HG02588 (cell line): ENCODE data around the gene MSL1.

Experiments
- ATAC-seq: cut with Tn5 transposase; IDR thresholded peaks from one replicate; pipeline ENCODE4 v1.9.1; 2021; ENCODE audit warnings: mild to moderate bottlenecking, moderate library complexity; ENCODE audit not compliant: unreplicated experiment

The MSL1 gene

DNA sequence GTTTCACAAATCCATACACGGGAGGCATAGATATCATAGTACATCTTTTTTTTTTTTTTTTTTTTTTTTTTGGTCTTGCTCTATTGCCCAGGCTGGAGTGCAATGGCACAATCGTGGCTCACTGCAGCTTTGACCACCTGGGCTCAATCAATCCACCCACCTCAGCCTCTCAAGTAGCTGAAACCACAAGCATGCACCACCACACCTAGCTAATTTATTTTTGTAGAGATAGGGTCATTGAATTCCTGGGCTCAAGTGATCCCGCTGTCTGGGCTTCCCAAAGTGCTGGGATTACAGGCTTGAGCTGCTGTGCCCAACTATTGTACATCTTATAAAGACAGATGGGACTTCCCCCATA, 52.0 kb downstream of the MSL1 start:
- no peak for ATAC-seq

DNA sequence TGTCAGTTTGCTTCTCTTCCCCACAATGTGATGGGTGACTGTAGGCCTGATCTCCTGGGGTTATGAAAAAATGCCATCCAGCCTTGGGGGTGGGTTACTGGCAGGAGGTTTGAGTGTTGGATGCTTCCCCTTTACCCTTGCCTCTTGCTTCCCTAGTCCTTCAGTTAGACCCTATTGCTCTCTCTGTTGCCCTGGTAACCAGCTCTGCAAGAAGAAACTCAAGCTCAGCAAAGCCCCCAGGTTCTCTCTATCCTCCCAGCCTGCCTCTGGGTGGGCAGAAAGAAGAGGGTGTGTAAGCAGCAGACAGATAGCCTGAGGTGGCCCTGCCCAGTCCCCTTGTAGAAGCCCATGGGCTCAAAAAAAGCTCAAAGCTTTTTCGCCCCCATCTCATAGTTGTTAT, 52.7 kb downstream of the MSL1 start:
- ATAC-seq: no peak

DNA sequence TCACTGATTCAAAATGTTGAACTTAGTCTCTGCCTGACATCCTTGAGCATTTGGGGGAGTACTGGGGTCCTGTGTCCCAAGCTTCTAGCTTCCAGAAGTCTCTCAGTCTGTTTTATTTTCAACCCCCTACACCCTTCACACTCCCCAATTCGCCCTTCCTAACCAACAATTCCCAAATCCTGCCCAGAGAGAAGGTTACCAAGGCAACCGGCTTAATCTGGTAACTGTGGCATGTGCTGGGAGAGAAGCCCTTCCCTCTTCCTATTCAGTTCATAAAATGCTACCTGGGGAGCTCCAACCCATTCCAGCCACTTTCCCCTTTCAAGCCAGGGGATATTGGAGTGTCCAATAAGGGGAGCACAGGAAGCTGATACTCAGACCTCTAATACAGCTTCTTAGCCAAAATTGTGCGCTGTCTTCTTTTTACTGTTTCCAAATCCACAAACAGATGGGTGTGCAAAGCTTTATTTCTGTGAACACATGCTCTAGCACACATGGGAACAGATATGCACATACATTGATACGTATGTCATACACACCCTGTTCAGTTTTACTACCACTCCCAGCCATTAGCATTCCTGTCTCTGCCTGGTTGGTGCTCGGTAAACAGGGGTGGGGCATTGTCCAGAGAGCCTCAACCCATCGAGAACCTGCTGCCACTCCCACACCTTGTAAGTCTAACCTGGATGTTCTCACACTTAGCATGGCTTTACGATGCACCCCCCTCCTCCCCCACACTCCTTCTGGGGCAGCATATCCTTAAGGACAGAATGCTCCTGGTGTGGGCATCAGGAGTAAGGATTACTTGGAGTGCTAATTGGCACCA, 54.4 kb downstream of the MSL1 start:
- no peak for ATAC-seq

DNA sequence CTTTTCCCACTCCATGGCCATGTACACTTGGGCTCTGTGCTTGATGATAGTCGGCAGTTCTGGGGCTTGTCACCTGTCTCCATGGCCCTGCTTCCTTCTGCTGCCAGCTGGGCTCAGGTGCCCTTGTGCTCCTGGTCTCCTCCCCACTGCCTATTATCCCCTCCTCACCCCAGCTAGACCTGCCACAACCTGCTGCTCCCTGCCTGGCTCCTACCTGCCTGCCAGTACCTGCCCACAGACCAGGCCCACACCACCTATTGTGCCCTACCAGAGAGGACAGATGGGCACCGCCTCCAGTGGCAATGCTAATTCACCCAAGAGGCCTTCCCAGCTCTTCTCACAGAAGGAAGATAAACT, 55.0 kb downstream of the MSL1 start:
- no peak for ATAC-seq

DNA sequence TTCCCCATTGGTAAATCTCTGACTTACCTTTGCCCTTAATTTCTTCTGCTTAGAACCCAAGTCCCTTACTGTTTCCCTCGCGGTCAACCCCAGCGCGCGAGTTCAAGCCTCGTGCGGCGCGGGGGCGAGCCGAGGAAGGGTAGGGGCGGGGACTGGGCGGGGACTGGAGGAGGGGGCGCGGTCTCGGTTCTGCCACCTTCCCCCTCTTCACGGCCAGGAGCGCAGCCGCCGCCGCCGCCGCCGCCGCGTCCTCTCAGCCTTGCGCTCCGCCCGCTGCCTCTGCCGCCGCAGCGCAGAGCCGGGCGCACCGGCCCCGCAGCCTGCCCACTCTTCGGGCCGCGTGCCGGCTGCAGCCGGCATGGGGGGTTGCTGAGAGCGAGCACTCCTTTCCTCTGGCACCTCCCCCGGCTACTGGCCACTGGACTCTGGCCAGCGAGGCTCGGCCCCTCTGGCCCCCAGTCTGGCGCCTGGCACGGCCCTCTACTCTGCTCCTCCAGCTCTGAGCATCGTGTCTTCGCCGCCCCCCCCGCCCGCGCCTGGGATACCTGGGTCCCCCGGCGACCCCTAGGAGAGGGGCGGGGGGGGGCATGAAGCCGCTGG, 55.6 kb downstream of the MSL1 start, which contains the start of gene RAPGEFL1:
RAPGEFL1 (plus strand) TSS at position 196 of the 600 bp plus-strand sequence; CDS start at position 588, 392 bp downstream.
- ATAC-seq: peak; percentile 55

DNA sequence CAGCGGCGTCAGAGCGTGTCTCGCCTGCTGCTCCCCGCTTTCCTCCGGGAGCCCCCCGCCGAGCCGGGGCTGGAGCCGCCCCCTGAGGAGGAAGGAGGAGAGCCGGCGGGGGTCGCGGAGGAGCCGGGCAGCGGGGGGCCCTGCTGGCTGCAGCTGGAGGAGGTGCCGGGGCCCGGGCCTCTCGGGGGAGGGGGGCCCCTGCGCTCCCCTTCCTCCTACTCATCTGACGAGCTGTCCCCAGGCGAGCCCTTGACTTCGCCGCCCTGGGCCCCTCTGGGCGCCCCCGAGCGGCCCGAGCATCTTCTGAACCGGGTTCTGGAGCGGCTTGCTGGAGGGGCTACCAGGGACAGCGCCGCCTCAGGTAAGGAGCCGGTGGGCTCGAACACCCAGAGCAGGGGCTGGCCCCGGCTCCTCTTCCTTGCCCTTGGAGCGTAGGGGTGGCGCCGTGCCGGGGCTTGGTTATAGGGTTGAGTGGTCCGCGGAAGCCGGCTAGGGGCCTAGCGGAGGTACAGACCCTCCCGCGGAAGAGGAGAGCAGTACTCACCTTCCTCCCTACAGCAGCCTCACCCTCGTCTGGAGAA, 56.3 kb downstream of the MSL1 start:
- ATAC-seq: no peak

DNA sequence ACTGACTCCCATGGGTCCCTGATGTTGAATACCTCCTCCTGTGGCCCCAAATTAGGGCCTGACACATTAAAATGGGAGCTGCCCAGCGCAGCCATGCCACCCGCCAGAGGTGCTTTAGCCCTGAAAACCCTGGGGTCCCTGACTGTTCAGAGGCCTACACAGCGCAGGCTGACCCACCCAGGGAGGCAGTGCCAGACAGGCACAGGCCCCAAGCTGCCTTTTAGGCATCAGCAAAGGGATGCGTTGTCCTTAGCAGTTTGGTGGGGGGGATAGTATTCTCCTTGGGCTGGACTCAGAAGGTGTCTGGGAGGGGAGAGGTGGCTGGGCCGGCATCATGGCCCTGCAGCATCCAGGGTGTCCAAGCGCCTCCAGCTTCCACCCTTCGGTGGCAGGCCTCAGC, 56.9 kb downstream of the MSL1 start:
- no peak for ATAC-seq

DNA sequence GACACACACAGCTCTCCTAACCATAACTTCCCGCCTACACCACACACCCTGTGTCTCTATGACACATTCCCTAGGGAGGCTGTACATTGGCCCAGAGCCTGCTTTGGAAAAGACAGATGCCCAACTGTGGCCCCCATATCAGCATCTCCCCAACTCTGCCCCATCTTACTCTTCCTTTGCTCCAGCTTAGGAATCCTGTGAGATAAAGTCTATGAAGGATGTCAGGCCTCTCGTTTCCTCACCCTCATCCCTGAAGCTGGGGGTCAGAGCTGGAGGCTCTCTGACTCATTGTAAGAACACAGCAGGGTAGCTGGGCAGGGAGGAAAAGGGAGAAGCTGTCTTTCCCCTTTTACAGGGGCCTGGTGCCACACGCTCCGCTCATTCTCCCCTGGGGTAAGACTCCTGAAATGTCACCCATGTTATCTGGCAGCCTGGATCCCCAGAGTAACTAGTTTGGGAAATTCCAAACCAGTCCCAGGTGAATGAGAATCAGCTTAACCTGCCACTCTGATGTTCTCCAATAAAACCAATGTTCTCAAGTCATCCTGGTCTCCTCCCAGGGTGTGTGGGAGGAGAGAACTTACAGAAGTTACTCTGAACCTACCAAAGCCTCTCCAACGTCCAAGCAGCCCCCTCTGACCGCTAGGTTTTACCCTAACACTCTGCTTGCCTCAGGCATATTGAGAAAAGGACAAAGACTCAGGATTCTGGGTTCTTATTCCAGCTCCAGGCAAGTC, 58.3 kb downstream of the MSL1 start:
- ATAC-seq: no peak

DNA sequence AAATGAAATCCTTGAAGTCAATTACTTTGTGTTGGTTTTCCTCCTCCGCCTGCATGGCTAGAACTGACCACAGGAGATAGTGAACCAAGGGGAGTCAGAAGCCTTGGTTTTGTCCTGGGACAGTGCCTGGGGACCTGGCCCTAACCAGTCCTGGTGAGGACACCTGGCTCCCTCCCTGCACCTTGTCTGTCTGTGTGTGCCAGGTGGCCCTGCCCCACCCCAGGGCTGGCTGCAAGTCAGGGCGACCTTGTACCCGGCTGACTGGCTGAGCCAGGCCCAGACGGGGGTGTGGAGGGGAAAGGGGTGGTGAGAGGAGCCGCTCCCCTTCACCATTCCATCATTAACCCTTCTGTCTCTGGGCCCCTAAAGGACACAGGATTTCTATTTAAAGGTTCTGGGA, 58.9 kb downstream of the MSL1 start:
- ATAC-seq: no peak

DNA sequence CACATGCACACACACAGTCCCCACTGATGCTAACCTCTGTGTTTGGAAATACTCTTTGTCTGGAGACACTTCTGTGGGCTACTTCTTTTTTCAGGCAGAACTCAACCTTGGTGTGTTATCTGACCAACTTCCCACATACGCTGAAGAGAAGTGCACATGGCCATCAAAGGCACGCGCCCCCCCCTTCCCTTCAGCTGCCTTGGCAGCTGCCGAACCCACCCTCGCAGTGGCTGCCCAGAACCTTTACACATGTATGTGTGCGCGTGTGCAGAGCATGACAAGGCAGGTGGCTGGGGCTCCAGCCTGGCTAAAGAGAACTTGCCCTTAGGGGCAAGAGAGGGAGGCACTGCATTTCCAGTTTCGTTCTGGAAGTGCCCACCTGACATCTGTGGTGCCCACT, 59.4 kb downstream of the MSL1 start:
- ATAC-seq: no peak

DNA sequence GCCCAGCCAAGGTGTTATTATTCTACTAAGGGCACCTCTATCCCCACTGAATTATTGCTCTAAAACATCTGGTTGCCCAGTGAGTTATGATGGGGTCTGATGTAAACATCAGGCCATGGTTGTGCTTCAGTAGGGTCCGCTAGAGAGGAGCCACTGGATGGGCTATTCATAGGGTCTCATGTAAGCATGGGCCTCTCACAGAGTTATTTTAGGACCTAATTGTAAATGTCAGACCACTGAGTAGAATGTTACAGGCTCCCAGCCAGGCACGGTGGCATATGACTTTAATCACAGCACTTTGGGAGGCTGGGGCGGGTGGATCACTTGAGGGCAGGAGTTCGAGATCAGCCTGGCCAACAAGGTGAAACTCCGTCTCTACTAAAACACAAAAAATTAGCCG, 60.8 kb downstream of the MSL1 start:
- no peak for ATAC-seq
